Mammary epithelial cell (primary cell): ENCODE results near the gene GTF2B.

Source experiments
- CTCF ChIP-seq, 2 donors: IDR thresholded peaks in 1 of 2; conservative IDR thresholded peaks in 1 of 2; 2 replicates each; pipeline ENCODE4 v1.5.1; 2011 to 2012; ENCODE audit warnings: inconsistent platforms in 2 of 2, low read length in 2 of 2, mild to moderate bottlenecking in 2 of 2, control low read depth in 1 of 2, low read depth in 1 of 2; ENCODE audit not compliant: insufficient read depth in 1 of 2; ENCODE audit errors: extremely low read depth in 1 of 2
- EZH2 ChIP-seq: IDR thresholded peaks from 2 replicates; pipeline ENCODE4 v1.6.1; 2012; ENCODE audit warnings: low read length, inconsistent platforms, borderline replicate concordance

GRCh38 chr1:88873737-88874349 is 17.5 kb downstream of the GTF2B start:
- TF ChIP-seq CTCF (conservative IDR thresholded peaks at IDR 0.05 in 1 of 2, IDR thresholded peaks at IDR 0.05 in 1 of 2; ENCODE audit: extremely low read depth in 1 of 2, insufficient read depth in 1 of 2, low read depth in 1 of 2, low read length in 2 of 2), result no peak
- TF ChIP-seq EZH2, result no peak
